ENCODE results near the gene MXD3.

MXD3 gene

DNA sequence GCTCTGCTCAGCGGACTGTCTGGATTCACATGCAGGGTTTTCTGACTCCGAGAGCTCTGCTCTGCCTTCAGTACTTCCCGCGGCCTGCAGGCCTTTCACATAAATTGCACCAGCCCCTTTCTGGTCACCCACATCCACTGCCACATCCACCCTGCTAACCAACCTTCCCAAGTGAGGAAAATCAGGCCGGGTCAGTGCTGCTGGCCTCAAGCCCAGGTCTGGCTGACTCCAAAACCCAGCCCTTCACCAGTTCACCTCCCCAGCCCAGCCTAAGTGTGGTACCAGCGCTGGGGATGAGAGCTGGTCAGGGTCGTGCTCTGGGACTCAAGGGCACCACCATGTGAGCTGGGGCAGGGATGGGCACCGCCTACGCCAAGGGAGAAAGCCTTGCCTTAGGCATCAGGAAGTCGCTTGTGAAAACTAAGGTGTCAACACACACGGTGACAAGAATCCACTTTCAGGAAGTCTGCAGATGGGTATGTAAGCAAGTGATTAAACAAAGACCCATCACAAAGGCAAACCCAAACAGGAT, 27.5 kb upstream of the MXD3 start:
- DNase-seq, result no peak

DNA sequence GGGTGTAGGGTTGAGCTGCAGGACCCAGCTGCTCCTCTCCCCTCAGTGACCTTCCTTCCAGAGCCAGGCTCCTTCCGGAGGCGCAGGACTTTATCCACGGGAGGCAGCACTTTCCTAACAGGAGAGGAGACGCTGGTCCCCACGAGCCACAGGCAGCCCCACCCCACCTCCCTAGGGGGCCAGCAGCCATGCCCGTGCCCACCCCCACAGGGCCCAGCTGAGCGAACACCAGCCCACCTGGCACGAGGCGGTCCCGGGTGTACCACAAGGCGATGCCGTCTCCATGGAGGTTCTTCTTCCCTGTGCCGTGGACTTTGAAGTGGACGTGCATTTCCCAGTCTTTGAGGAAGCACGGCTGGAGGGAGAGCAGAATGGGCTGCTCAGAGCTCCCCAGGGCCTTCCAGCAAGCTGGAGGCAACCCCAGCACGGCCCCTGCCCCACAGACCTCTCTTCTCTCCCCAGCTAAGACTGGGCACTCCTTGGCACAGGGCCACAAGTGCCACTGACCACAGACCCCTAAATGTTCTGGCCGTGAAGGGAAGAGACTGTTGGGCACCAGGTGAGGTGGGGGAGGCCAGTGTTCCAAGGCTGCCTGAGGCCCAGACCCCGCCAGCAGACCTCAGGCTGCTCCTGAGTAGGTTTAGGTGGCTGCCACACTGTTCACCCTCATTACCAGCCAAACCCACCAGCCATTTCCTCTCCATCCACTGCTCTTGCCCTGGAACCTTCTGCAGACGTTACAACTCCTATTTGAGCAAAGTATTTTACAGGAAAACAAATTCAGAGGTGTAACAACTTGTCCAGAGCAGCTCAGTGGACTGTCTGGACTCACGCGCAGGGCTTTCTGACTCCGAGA, 26.8 kb upstream of the MXD3 start:
- no peak for DNase-seq

GRCh38 chr5:177336603-177337494, 25.2 kb upstream of the MXD3 start:
- DNase-seq, result no peak

- DNase-seq, result peak in 1 of 2 experiments; percentile 58
These were observed 24.4 kb upstream of the MXD3 start for GRCh38 chr5:177336112-177336511.

DNA sequence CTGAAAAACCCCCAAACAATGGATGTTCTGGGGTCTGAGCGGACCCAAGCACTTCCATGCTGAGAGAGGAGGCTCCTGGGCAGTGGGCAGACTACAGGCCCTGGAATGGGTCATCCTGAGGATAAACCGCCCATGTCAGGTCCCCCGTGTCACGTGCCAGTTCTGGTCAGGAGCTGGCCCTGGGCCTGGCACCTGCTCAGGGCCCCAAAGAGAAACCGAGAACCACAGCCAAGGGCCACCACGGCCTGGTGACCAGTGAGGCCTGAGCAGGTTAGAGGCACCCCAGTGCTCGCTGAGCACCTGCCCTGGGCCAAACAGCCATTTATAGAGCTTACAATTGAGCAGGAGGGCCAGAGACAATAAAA, 24.0 kb upstream of the MXD3 start:
- no peak for DNase-seq

GRCh38 chr5:177334781-177335700, 23.3 kb upstream of the MXD3 start:
- DNase-seq, result no peak

DNA sequence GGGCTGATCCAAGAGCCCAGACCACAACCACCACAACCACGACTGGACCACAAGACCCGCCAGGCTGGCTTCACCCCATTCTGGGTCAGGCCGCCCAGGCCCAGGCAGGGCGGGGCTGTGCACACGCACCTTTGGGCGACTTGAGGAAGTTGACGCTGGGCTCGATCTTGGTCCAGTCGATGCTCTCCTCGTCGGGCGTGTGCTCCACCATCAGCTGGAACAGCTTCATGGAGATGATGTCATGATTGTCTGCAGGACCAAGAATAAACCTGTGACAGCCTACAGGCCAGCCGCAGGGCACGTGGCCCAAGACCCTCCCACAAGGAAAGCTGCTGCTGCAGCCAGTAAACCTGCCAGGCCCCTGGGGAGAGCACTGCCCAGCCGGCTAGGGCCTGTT, 22.5 kb upstream of the MXD3 start:
- no peak for DNase-seq

GRCh38 chr5:177333420-177334154, 21.9 kb upstream of the MXD3 start:
- DNase-seq, result no peak

- DNase-seq, result no peak
These were observed 21.2 kb upstream of the MXD3 start for GRCh38 chr5:177332896-177333260.

DNA sequence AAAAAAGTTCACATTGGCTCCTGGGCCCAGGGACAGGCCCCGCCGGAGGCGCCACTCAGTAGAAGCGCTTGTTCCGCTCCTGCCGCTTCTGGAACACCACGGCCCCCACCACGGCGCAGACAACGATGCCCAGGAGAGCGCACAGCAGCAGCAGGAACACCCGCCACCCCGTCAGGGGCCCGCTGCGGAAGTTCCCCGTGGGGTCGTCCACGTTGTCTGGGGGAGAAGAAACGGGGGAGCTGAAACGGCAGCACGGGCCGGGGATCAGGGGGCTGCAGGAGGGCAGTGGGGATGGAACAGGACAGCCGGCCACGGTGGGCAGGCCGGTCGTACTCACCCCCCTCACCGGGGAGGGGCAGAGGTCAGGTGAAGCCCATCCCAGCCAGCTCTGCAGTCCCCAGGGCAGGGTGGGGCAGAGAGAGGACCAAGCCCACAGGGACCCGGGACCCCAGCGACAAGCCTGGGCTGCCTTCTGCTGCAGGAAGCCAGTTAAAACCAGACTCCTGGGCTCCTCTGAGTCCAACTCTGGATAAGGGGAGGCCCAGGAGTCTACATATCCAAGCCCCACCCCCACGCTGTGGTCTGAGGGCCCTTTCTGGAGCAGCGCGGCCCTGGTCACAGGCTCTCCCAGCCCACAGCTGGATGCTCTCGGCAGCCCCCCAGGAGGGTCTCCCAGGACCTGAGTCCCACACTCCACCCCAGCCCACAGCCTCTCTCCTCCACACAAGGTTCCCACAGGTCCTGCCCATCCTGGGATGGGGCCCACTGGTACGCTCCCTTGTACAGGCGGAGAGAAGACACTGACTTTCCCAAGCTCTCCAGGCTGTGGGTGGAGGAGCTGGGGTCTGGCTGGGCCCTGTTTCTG, 20.6 kb upstream of the MXD3 start:
- DNase-seq, result no peak

DNA sequence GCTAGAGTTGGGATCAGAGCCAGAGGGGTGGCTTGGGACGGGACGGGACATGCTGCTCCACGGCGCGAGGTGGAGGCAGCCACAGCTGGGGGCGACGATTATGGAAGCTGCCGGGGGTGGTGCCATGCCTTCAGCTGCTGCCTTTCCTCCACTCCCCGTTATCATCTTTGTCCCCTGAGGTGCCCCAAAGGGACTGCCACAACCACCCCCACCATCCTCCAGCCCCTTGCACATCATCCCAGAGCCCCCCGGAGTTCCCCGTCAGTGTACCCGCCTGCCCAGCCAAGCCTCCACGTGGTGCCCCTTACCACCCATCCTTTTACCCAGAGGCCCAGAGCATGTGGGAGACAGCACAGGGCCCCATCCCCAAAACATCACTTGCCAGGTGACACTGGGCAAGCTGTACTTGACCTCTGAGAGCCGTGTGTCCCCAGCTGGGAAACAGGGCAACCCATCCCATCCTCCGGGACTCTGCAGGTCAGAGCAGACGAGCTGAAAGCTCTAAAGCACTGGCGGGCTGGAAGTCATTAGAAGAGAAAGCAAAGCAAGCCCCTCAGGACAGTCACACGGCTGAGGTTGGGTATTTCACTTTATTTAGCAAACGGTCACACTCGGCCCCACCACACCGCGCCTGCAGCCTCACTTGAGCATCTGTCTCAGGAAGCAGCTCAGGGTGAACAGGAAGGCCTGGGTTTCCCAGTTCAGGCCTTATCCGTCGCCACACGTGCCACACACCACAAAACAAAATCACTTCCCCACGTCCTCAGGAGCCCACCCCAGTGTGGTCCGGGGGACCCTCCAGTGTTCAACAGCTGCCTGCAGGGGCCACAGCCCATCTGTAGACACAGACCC, 19.5 kb upstream of the MXD3 start:
- DNase-seq, result no peak

DNA sequence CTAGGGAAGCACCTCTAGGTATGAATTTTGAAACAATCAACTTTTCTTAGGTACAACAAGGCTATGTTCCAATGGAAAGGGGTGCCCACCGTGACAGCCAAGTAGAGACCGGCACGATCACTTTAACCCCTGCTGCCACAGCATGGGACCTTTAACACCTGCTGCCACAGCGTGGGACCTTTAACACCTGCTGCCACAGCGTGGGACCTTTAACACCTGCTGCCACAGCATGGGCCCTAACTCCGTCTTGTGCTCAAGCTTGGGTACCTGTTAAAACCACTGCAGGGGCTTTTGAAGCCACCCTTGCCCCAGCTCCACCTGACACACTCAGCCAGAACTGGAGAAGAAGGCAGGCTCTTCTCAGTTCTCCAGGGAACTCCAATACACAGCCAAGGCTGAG, 18.2 kb upstream of the MXD3 start:
- no peak for DNase-seq

- DNase-seq, result no peak
These were observed 17.0 kb upstream of the MXD3 start for GRCh38 chr5:177328545-177329231.

DNA sequence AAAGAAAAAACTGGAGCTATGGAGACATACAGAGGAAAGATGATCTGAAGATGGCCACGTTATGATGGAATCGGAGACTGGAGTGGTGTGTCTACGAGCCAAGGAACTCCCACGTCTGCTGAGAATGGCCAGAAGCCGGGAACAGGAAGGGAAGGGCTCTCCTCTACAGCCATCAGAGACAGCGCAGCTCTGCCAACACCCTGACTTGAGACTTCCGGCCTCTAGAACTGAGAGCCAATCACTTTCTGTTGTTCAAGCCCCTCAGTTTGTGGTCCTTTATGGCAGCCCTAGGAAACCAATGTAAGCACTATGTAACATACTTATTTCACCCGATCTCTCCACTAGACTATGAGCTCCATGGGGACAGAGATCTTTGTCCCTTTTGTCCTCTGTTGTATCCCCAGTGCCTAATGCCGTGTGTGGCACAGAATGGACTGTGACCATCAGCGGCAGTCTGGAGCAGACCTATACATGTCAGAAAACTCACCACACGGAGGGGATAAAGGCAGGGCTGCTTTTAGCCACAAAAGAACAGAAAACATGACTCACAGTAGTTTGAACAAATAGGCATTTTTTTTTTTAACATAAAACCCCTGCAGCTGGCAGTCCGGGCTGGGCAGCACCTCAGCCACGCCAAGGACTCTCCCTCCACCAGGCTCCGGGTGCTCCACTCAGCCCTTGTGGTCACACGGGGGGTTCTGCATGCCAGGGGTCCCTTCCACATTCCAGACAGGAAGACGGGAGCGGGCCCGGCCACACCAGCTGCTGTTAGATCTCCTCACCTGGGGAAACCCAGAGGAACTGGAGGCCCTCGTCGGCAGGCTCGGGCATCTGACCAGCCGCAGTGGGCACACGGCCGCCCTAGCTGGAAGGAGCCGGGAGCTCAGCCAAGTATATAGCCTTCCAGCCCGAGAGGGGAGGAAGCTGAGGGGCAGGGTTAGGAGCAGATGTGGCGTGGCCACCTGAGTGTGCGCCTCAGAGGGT, 16.1 kb upstream of the MXD3 start:
- no peak for DNase-seq

DNA sequence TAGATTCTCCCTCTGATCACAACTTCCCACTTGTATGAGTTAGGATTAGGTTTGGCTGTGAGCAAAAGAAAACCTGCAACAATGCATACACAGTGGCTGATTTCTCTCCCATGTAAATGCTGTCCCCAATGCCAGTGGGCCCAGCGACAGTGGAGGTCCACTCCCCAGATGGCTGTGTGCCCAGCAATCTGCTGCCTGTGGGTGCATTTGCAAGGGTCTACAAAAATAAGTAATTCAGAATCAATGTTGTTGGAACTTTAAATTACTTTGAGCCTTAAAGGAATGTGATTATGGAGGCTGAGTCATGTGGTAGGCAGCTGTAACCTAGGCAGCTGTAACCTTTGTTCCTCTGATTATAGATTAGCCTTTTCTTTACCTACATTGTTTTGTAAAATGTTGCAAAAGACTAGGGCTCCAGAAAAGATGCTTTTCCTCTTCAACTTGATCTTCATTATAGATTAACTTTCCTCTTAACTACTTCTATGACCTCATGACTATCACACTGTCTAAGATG, 14.2 kb upstream of the MXD3 start:
- DNase-seq, result no peak

DNA sequence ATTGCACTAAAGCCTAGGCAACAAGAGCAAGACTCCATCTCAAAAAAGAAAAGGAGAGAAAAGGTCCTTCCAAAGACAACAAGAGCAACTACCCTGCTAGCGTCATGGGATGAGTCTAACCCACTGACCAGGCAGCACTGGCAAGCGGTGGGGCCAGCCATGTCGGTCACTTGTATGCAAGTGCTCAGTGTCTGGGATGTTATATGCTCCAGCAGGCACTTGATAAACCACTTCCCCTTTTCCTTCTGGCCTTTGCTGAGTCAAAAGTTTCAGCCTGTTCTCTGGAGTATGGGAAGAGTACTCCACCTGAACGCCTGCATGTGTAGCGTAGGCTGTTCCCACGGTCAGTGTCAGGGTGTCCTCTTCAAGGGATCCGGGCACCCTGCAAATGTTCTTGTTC, 9.2 kb upstream of the MXD3 start:
- DNase-seq, result no peak

- peak; percentile 35 to 39 for DNase-seq
These were observed 8.4 kb upstream of the MXD3 start for GRCh38 chr5:177319913-177320588.

Measured in activated T-cell treated with anti-CD3 and anti-CD28 coated beads, Interleukin-2, amount 50 U/mL, for 48 hours (primary cell).